OCI-LY7 (cell line): Measurements from ENCODE around the gene ATP6V0E1. TPM values are rescaled to one million over a fixed set of nuclear protein-coding genes. Genes with fewer than 3 reads are reported as not detected.

ENCODE experiments used
- BruUV-seq: library from RNA; stranded (reverse); fragments of 400-500 nt; replicated peaks from 2 replicates; lab custom pipeline; 2021; lab: Mats Ljungman, UMichigan
- CTCF ChIA-PET: fragments of 300-600 bp; sonication (Branson Sonifier 250); formaldehyde crosslinking; loops from one replicate; lab custom pipeline; 2022; ENCODE audit warnings: antibody characterized with exemption; ENCODE audit not compliant: unreplicated experiment; lab: Charles Lee
- POLR2A ChIA-PET: fragments of 300-600 bp; sonication (Branson Sonifier 250); formaldehyde crosslinking; loops from one replicate; lab custom pipeline; 2022; ENCODE audit warnings: antibody characterized with exemption; lab: Charles Lee
- DNase-seq: peaks from one replicate; pipeline ENCODE4 v3.0.0-alpha.2; 2015; ENCODE audit warnings: low spot score
- H2AFZ ChIP-seq: fragments of 200-600 bp; sonication (generic), shearing (Covaris generic); 2 replicates; pipeline ENCODE4 v1.6.1; 2014; ENCODE audit warnings: mild to moderate bottlenecking, antibody characterized with exemption, low read length, moderate library complexity
- H3K27ac ChIP-seq: fragments of 200-600 bp; sonication (generic); 2 replicates; pipeline ENCODE4 v1.5.1; 2014; ENCODE audit warnings: mixed run types, low read depth, mild to moderate bottlenecking, moderate library complexity, low read length, inconsistent platforms; ENCODE audit not compliant: poor library complexity, severe bottlenecking
- H3K36me3 ChIP-seq: fragments of 200-600 bp; sonication (generic); 2 replicates; pipeline ENCODE4 v1.6.1; 2014; ENCODE audit warnings: mild to moderate bottlenecking, antibody characterized with exemption, low read length, moderate library complexity, mixed read lengths; ENCODE audit not compliant: insufficient read depth
- H3K4me1 ChIP-seq: fragments of 200-600 bp; sonication (generic); 2 replicates; pipeline ENCODE4 v1.5.1; 2014; ENCODE audit warnings: mild to moderate bottlenecking, low read length; ENCODE audit not compliant: insufficient read depth, poor library complexity, severe bottlenecking
- H3K4me2 ChIP-seq: fragments of 200-600 bp; sonication (generic); 2 replicates; pipeline ENCODE4 v1.6.1; 2014; ENCODE audit warnings: mild to moderate bottlenecking, low read length
- H3K4me3 ChIP-seq: fragments of 200-600 bp; sonication (generic); 2 replicates; pipeline ENCODE4 v1.5.1; 2014; ENCODE audit warnings: mild to moderate bottlenecking, low read depth, low read length; ENCODE audit not compliant: poor library complexity, severe bottlenecking
- H3K79me2 ChIP-seq: fragments of 200-600 bp; sonication (generic); 2 replicates; pipeline ENCODE4 v1.6.1; 2016; ENCODE audit warnings: low read depth, mild to moderate bottlenecking, low read length, moderate library complexity, mixed read lengths; ENCODE audit not compliant: insufficient read depth
- H3K9me2 ChIP-seq: fragments of 200-600 bp; sonication (generic); 2 replicates; pipeline ENCODE4 v1.6.1; 2016; ENCODE audit warnings: mild to moderate bottlenecking, low read length, mixed read lengths; ENCODE audit not compliant: insufficient read depth
- H3K9me3 ChIP-seq: fragments of 200-600 bp; sonication (generic); 2 replicates; pipeline ENCODE4 v1.6.1; 2014; ENCODE audit warnings: mild to moderate bottlenecking, mixed run types, low read length, mixed read lengths
- H4K20me1 ChIP-seq: fragments of 200-600 bp; sonication (generic); 2 replicates; pipeline ENCODE4 v1.6.1; 2014; ENCODE audit warnings: mild to moderate bottlenecking, antibody characterized with exemption, low read length, moderate library complexity, mixed read lengths; ENCODE audit not compliant: insufficient read depth
- CTCF ChIP-seq: fragments of 200-600 bp; sonication (generic); conservative IDR thresholded peaks from 2 replicates; pipeline ENCODE4 v1.5.1; 2014; ENCODE audit warnings: mild to moderate bottlenecking, antibody characterized with exemption, low read length, moderate library complexity, mixed read lengths
- EZH2phosphoT487 ChIP-seq: fragments of 200-600 bp; sonication (generic); IDR thresholded peaks from 2 replicates; pipeline ENCODE4 v1.6.1; 2018; ENCODE audit warnings: low read depth, borderline replicate concordance, mild to moderate bottlenecking, mixed run types, antibody characterized with exemption, low read length, moderate library complexity, mixed read lengths
- intact Hi-C: fragments of 100-400 bp; cut with micrococcal nuclease; formaldehyde crosslinking; loops from one replicate; pipeline ENCODE4 v1.10.0; 2022; ENCODE audit not compliant: unreplicated experiment
- total RNA-seq, 2 experiments: library from RNA; depleted of rRNA in 1 of 2; stranded (reverse); fragments of >200 nt in 1 of 2; shearing (Covaris generic) in 1 of 2; gene quantifications; 2 replicates each; pipeline ENCODE4 v1.2.3, GENCODE V29; 2014 to 2022

The ATP6V0E1 gene
- total RNA-seq, 2 experiments from 2014 or later, result 39.9 to 59.4 TPM

GRCh38 chr5:173014671-173015070, 31.1 kb downstream of the ATP6V0E1 start:
- Histone ChIP-seq H3K9me2 (no peaks in the 10 kb centered on the region), H3K4me1 (peaks cover 5% of the 10 kb centered on the region), H4K20me1 (peaks cover 10% of the 10 kb centered on the region; the same call in 1 of the 2 replicates), H3K27ac (no peak overlapping the region), H3K36me3 (peaks cover 26% of the 10 kb centered on the region), H2AFZ (no peak overlapping the region), H3K9me3 (no peaks in the 10 kb centered on the region), H3K79me2 (peaks cover 85% of the 10 kb centered on the region), H3K4me2 (no peak overlapping the region), H3K4me3 (no peak overlapping the region)
- BruUV-seq, result no TSS peak
- ChIA-PET CTCF (no interaction called here), POLR2A (interaction anchor here (1.0 to 1.3 kb wide), 2 partner anchors 20 to 41 kb away, joined by 4 to 7 read pairs; no protein-coding TSS in a partner anchor)
- TF ChIP-seq EZH2phosphoT487 (no peak), CTCF (no peak)
- no peak for DNase-seq
- intact Hi-C loops, result no loop called here

- Histone ChIP-seq H3K9me3 (no peaks in the 10 kb centered on the region), H3K4me1 (peaks cover 5% of the 10 kb centered on the region), H3K36me3 (peaks cover 31% of the 10 kb centered on the region), H2AFZ (no peak overlapping the region), H4K20me1 (peaks cover 10% of the 10 kb centered on the region; the same call in 1 of the 2 replicates), H3K4me3 (no peak overlapping the region), H3K27ac (no peak overlapping the region), H3K9me2 (no peaks in the 10 kb centered on the region), H3K4me2 (no peak overlapping the region), H3K79me2 (peaks cover 85% of the 10 kb centered on the region)
- TF ChIP-seq EZH2phosphoT487 (no peak), CTCF (no peak)
- BruUV-seq, result no TSS peak
- POLR2A ChIA-PET, result interaction anchor here (1.0 to 1.2 kb wide), 2 partner anchors 15 to 20 kb away, joined by 4 to 6 read pairs; no protein-coding TSS in a partner anchor
- intact Hi-C loops, result no loop called here
- CTCF ChIA-PET, result no interaction called here
- no peak for DNase-seq
Observed at GRCh38 chr5:173015192-173015591, 31.6 kb downstream of the ATP6V0E1 start.
